Measurements from ENCODE around the gene VSTM2B.

- TF ChIP-seq EZH2 (IDR thresholded peaks at IDR 0.05; ENCODE audit: borderline replicate concordance, low read length) (no peak), CTCF (IDR thresholded peaks at IDR 0.05; ENCODE audit: low read length) (no peak)
These were observed 39.4 kb downstream of the VSTM2B start for GRCh38 chr19:29565171-29565570.

Measured in OCI-LY1 (cell line).